HG03135 (cell line): ENCODE measurements around the gene NUP153.
A peak's percentile ranks its signal among the peaks of the same experiment; 100 is the strongest.

Experiments
- ATAC-seq: cut with Tn5 transposase; IDR thresholded peaks from one replicate; pipeline ENCODE4 v1.9.1; 2021; ENCODE audit warnings: mild to moderate bottlenecking, moderate library complexity; ENCODE audit not compliant: unreplicated experiment

The NUP153 gene

GRCh38 chr6:17666646-17667045 lies 40.1 kb downstream of the NUP153 start:
- ATAC-seq = no peak

GRCh38 chr6:17665132-17665531 lies 41.6 kb downstream of the NUP153 start:
- ATAC-seq = no peak

GRCh38 chr6:17663226-17663625 lies 43.5 kb downstream of the NUP153 start:
- ATAC-seq = no peak

- no peak for ATAC-seq
Observed at GRCh38 chr6:17662585-17662984, 44.1 kb downstream of the NUP153 start.

GRCh38 chr6:17656644-17657043 lies 50.1 kb downstream of the NUP153 start:
- no peak for ATAC-seq

GRCh38 chr6:17656092-17656491 lies 50.6 kb downstream of the NUP153 start:
- no peak for ATAC-seq

GRCh38 chr6:17653198-17653882 lies 53.4 kb downstream of the NUP153 start:
- ATAC-seq = no peak

GRCh38 chr6:17650656-17651309 lies 55.9 kb downstream of the NUP153 start:
- no peak for ATAC-seq

GRCh38 chr6:17648745-17649144 lies 58.0 kb downstream of the NUP153 start:
- no peak for ATAC-seq

- ATAC-seq = no peak
Observed at GRCh38 chr6:17640477-17640917, 66.2 kb downstream of the NUP153 start.

GRCh38 chr6:17638212-17638715 lies 68.5 kb downstream of the NUP153 start:
- ATAC-seq = no peak

- ATAC-seq = no peak
Observed at GRCh38 chr6:17635568-17635967, 71.2 kb downstream of the NUP153 start.

GRCh38 chr6:17633465-17634188 lies 73.1 kb downstream of the NUP153 start:
- ATAC-seq = no peak

GRCh38 chr6:17632934-17633333 lies 73.8 kb downstream of the NUP153 start:
- ATAC-seq = no peak

- no peak for ATAC-seq
Observed at GRCh38 chr6:17630511-17631073, 76.1 kb downstream of the NUP153 start.

GRCh38 chr6:17629824-17630510 lies 76.8 kb downstream of the NUP153 start:
- ATAC-seq = no peak

GRCh38 chr6:17628873-17629272 lies 77.9 kb downstream of the NUP153 start:
- ATAC-seq = peak; percentile 78

- no peak for ATAC-seq
Observed at GRCh38 chr6:17624396-17624795, 82.3 kb downstream of the NUP153 start.

GRCh38 chr6:17622144-17622543 lies 84.6 kb downstream of the NUP153 start:
- no peak for ATAC-seq

GRCh38 chr6:17621003-17621402 lies 85.7 kb downstream of the NUP153 start:
- ATAC-seq = peak; percentile 68

GRCh38 chr6:17615794-17616193 lies 90.9 kb downstream of the NUP153 start:
- ATAC-seq = no peak
